A673 (cell line): ENCODE measurements around the gene XIRP2. TPM values are rescaled to one million over a fixed set of nuclear protein-coding genes. Genes with fewer than 3 reads are reported as not detected.
A peak's percentile ranks its signal among the peaks of the same experiment; 100 is the strongest.

Source experiments
- BruUV-seq: library from RNA; stranded (reverse); fragments of 400-500 nt; replicated peaks from 2 replicates; lab custom pipeline; 2021; lab: Mats Ljungman, UMichigan
- CTCF ChIA-PET: fragments of 300-600 bp; sonication (Branson Sonifier 250); formaldehyde crosslinking; loops from one replicate; lab custom pipeline; 2022; ENCODE audit warnings: antibody characterized with exemption; lab: Charles Lee
- POLR2A ChIA-PET: fragments of 300-600 bp; sonication (Branson Sonifier 250); formaldehyde crosslinking; loops from one replicate; lab custom pipeline; 2022; ENCODE audit warnings: antibody characterized with exemption; ENCODE audit not compliant: low non-redundant PET; lab: Charles Lee
- DNase-seq: peaks from one replicate; pipeline ENCODE4 v3.0.0-alpha.2; 2015; ENCODE audit warnings: low spot score
- H3K27ac ChIP-seq: fragments of 200-600 bp; sonication (generic); 2 replicates; pipeline ENCODE4 v1.5.1; 2016; ENCODE audit warnings: mixed run types, low read depth, mild to moderate bottlenecking, mixed read lengths, antibody characterized with exemption, low read length; ENCODE audit not compliant: poor library complexity, severe bottlenecking
- H3K27me3 ChIP-seq: fragments of 200-600 bp; sonication (generic); replicated peaks from 2 replicates; pipeline ENCODE4 v1.6.1; 2017; ENCODE audit warnings: mixed run types, low read depth, mild to moderate bottlenecking, mixed read lengths, antibody characterized with exemption, low read length; ENCODE audit not compliant: insufficient read depth, poor library complexity
- H3K36me3 ChIP-seq: fragments of 200-600 bp; sonication (generic); 2 replicates; pipeline ENCODE4 v1.6.1; 2016; ENCODE audit warnings: mixed run types, mild to moderate bottlenecking, mixed read lengths, antibody characterized with exemption, low read length; ENCODE audit not compliant: insufficient read depth, poor library complexity, severe bottlenecking
- H3K4me1 ChIP-seq: fragments of 200-600 bp; sonication (generic); 2 replicates; pipeline ENCODE4 v1.6.1; 2017; ENCODE audit warnings: mixed run types, mild to moderate bottlenecking, mixed read lengths, antibody characterized with exemption, low read length; ENCODE audit not compliant: insufficient read depth, poor library complexity, severe bottlenecking
- H3K4me3 ChIP-seq: fragments of 200-600 bp; sonication (generic); 2 replicates; pipeline ENCODE4 v1.5.1; 2016; ENCODE audit warnings: low read depth, mixed run types, mild to moderate bottlenecking, mixed read lengths, low read length; ENCODE audit not compliant: poor library complexity, severe bottlenecking
- H3K9me3 ChIP-seq: fragments of 200-600 bp; sonication (generic); 2 replicates; pipeline ENCODE4 v1.6.1; 2016; ENCODE audit warnings: mixed run types, low read depth, mild to moderate bottlenecking, mixed read lengths, antibody characterized with exemption, low read length; ENCODE audit not compliant: poor library complexity, severe bottlenecking
- CTCF ChIP-seq: fragments of 300-800, 200-600 bp; sonication (generic); conservative IDR thresholded peaks from 2 replicates; pipeline ENCODE4 v1.5.1; 2017; ENCODE audit warnings: low read depth, mild to moderate bottlenecking, antibody characterized with exemption, low read length, moderate library complexity, mixed read lengths
- EZH2 ChIP-seq: fragments of 200-600 bp; sonication (generic); IDR thresholded peaks from 2 replicates; pipeline ENCODE4 v1.6.1; 2017; ENCODE audit warnings: borderline replicate concordance, low read depth, mild to moderate bottlenecking, mixed read lengths, antibody characterized with exemption, low read length; ENCODE audit not compliant: poor library complexity, severe bottlenecking
- intact Hi-C: fragments of 100-400 bp; cut with micrococcal nuclease; formaldehyde crosslinking; loops from one replicate; pipeline ENCODE4 v1.10.0; 2022; ENCODE audit not compliant: unreplicated experiment
- total RNA-seq: library from RNA; stranded (reverse); gene quantifications from 2 replicates; pipeline ENCODE4 v1.2.3, GENCODE V29; 2021

Gene XIRP2
- total RNA-seq, 1 experiment from 2014 or later: 0.04 TPM

- H3K9me3 ChIP-seq: no peaks in the 10 kb centered on the region
- no peak overlapping the region for H3K27ac ChIP-seq
- no peaks in the 10 kb centered on the region for H3K36me3 ChIP-seq
- no peak overlapping the region for H3K4me3 ChIP-seq
- no peaks in the 10 kb centered on the region for H3K4me1 ChIP-seq
- DNase-seq: no peak
- TF ChIP-seq EZH2 (no peak), CTCF (no peak)
- BruUV-seq: no TSS peak
- intact Hi-C loops: no loop called here
- ChIA-PET POLR2A (no interaction called here), CTCF (no interaction called here)
- no peaks in the 10 kb centered on the region for H3K27me3 ChIP-seq
Observed at GRCh38 chr2:166897666-166898065, 9.4 kb downstream of the XIRP2 start.

- H3K27me3 ChIP-seq: no peaks in the 10 kb centered on the region
- H3K4me1 ChIP-seq: no peaks in the 10 kb centered on the region
- CTCF ChIA-PET: no interaction called here
- BruUV-seq: no TSS peak
- POLR2A ChIA-PET: no interaction called here
- H3K36me3 ChIP-seq: no peaks in the 10 kb centered on the region
- H3K9me3 ChIP-seq: no peaks in the 10 kb centered on the region
- TF ChIP-seq EZH2 (no peak), CTCF (no peak)
- H3K27ac ChIP-seq: no peak overlapping the region
- intact Hi-C loops: no loop called here
- no peak overlapping the region for H3K4me3 ChIP-seq
- no peak for DNase-seq
Observed at GRCh38 chr2:166899676-166900075, 11.4 kb downstream of the XIRP2 start.

- Histone ChIP-seq H3K9me3 (no peaks in the 10 kb centered on the region), H3K27ac (no peak overlapping the region), H3K27me3 (no peaks in the 10 kb centered on the region), H3K36me3 (no peaks in the 10 kb centered on the region), H3K4me3 (no peak overlapping the region), H3K4me1 (no peaks in the 10 kb centered on the region)
- TF ChIP-seq CTCF (no peak), EZH2 (no peak)
- peak; percentile 5 for DNase-seq
- intact Hi-C loops: no loop called here
- ChIA-PET POLR2A (no interaction called here), CTCF (no interaction called here)
- BruUV-seq: no TSS peak
Observed at GRCh38 chr2:166900700-166901099, 12.4 kb downstream of the XIRP2 start.
